Transverse colon (tissue), 3 donors: Measurements from ENCODE around the gene SRPRA.

Experiments used
- CTCF ChIP-seq, 5 experiments: fragments of 200-600 bp in 3 of 5; fragments of 450-650 bp in 2 of 5; sonication (generic) in 3 of 5; IDR thresholded peaks; 1 replicate in 2 of 5; 2 replicates in 3 of 5; pipeline ENCODE4 v1.5.1; 2016 to 2017; ENCODE audit warnings: antibody characterized with exemption in 5 of 5, inconsistent platforms in 3 of 5, mild to moderate bottlenecking in 2 of 5, moderate library complexity in 1 of 5
- POLR2A ChIP-seq: fragments of 450-650 bp; IDR thresholded peaks from one replicate; pipeline ENCODE4 v1.6.1; 2016; ENCODE audit warnings: antibody characterized with exemption, mild to moderate bottlenecking, moderate library complexity

GRCh38 chr11:126225295-126225665 is 43.4 kb downstream of the SRPRA start:
- TF ChIP-seq CTCF (IDR thresholded peaks at IDR 0.05) (no peak), POLR2A (no peak)
